ENCODE measurements around the gene RICTOR. TPM values are rescaled to one million over a fixed set of nuclear protein-coding genes. Genes with fewer than 3 reads are reported as not detected.

Gene RICTOR
- total and polyA plus RNA-seq, 9 of the 15 experiments (the other 6 are each of a cell fraction or from before 2014, with no cell fraction given), result 13.9 to 46.6 (median 22.6) TPM

DNA sequence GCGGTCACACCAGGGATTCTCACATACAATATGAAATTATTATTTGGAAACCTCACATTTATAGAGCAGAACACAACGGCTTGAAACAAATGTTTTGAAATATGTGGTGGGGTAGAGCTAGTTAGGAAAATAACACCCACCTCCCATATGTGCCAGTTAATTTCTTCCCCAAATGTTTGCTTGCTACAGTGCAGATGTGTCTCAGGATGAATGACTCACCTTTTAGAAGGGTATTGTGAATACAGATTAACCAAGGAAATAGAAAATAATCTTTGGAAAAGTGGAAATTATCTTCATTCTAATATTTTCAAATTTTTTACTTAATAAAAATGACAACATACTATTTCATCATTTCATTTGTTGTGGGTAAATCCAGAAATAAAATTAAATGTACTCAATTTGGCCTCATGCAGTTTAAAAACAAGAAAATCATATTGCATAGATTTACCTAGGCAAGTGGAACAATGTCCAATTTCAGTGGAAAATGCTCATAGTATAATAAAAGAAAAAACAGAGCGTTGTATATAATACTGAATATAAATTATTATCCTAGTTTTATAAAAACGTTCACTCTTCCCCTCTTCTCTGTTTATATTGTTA is 39.3 kb upstream of the RICTOR start:
- H3K4me1 ChIP-seq (replicated peaks in 1 of 2; ENCODE audit: control insufficient read depth in 2 of 2, insufficient read depth in 2 of 2, low read length in 2 of 2), result peaks cover 10 to 41% of the 10 kb centered on the region in 2 experiments
- WGBS (ENCODE audit: insufficient coverage, low coverage, missing lambda C conversion rate), result 33% methylated on average over 4 of the region's 4 CpGs
- H4K20me1 ChIP-seq (replicated peaks; ENCODE audit: control insufficient read depth, insufficient read depth, low read length), result no peaks in the 10 kb centered on the region
- no peaks in the 10 kb centered on the region for H3K27me3 ChIP-seq (ENCODE audit: control insufficient read depth in 2 of 2, insufficient read depth in 2 of 2, low read length in 2 of 2)
- POLR2A ChIA-PET, result interaction anchor here (0.9 kb wide), 1 partner anchor 33 kb away, joined by 3 read pairs; no protein-coding TSS in a partner anchor
- H3K9me1 ChIP-seq (ENCODE audit: control insufficient read depth, insufficient read depth, low read length), result no peaks in the 10 kb centered on the region
- H3K36me3 ChIP-seq (ENCODE audit: control insufficient read depth, insufficient read depth, low read length), result no peaks in the 10 kb centered on the region
- H3K27ac ChIP-seq (ENCODE audit: extremely low read depth, low read depth, low read length), result peak overlapping the region; percentile 30; the same call in 2 of the 3 replicates
- no peak overlapping the region for H3K4me2 ChIP-seq (ENCODE audit: insufficient read depth, low read length)
- H3K9ac ChIP-seq (ENCODE audit: insufficient read depth in 1 of 2, low read depth in 2 of 2, low read length in 2 of 2), result no peak overlapping the region
- FAIRE-seq (no peak), DNase-seq (ENCODE audit: extremely low read depth in 1 of 4, low spot score in 3 of 4) (peak in 2 of 4 experiments; percentile 35 to 47), ATAC-seq (peak; percentile 19; the same call in 1 of the 3 replicates)
- no TSS peak for BruUV-seq (replicated peaks)
- H3K79me2 ChIP-seq (ENCODE audit: control insufficient read depth, insufficient read depth, low read length), result no peaks in the 10 kb centered on the region
- no peak overlapping the region for H3K4me3 ChIP-seq
- H2AFZ ChIP-seq (ENCODE audit: low read depth, low read length), result peak overlapping the region; percentile 30; the same call in 1 of the 2 replicates
- in situ Hi-C loops (cut with MboI), result no loop called here
- no peaks in the 10 kb centered on the region for H3K9me3 ChIP-seq (replicated peaks; ENCODE audit: control insufficient read depth, insufficient read depth, low read depth, low read length)
- intact Hi-C loops (cut with micrococcal nuclease), result no loop called here
- CTCF ChIA-PET (ENCODE audit: low intra/inter-chr PET ratio), result no interaction called here
- TF ChIP-seq WHSC1 (IDR thresholded peaks at IDR 0.05; ENCODE audit: low read length) (no peak), ZNF445 (CRISPR knock-in tag; IDR thresholded peaks at IDR 0.05; ENCODE audit: low read depth) (no peak), SMARCA4 (IDR thresholded peaks at IDR 0.05) (peak; percentile 50; the same call in 1 of the 2 replicates), ZNF584 (CRISPR knock-in tag; IDR thresholded peaks at IDR 0.05; ENCODE audit: low read depth) (0 out of 2 replicates have a peak, but pooled peaks have one; percentile 26), DPF2 (IDR thresholded peaks at IDR 0.05) (peak; percentile 41; the same call in 1 of the 2 replicates), FOSL1 (tag; conservative IDR thresholded peaks at IDR 0.05) (peak; percentile 61), CEBPG (CRISPR knock-in tag; IDR thresholded peaks at IDR 0.05) (no peak), CEBPG (tag; conservative IDR thresholded peaks at IDR 0.05 in 1 of 2, IDR thresholded peaks at IDR 0.05 in 1 of 2) (peak; percentile 56 to 63; a peak in 3 of 4 replicates), SMARCE1 (IDR thresholded peaks at IDR 0.05) (peak; percentile 62; the same call in 1 of the 2 replicates), CBFA2T3 (IDR thresholded peaks at IDR 0.05) (peak; percentile 44; the same call in 1 of the 2 replicates), ZNF778 (CRISPR knock-in tag; IDR thresholded peaks at IDR 0.05) (no peak), DACH1 (IDR thresholded peaks at IDR 0.05; ENCODE audit: partially characterized antibody) (peak; percentile 6)
- TF ChIP-seq, protein P1, sequence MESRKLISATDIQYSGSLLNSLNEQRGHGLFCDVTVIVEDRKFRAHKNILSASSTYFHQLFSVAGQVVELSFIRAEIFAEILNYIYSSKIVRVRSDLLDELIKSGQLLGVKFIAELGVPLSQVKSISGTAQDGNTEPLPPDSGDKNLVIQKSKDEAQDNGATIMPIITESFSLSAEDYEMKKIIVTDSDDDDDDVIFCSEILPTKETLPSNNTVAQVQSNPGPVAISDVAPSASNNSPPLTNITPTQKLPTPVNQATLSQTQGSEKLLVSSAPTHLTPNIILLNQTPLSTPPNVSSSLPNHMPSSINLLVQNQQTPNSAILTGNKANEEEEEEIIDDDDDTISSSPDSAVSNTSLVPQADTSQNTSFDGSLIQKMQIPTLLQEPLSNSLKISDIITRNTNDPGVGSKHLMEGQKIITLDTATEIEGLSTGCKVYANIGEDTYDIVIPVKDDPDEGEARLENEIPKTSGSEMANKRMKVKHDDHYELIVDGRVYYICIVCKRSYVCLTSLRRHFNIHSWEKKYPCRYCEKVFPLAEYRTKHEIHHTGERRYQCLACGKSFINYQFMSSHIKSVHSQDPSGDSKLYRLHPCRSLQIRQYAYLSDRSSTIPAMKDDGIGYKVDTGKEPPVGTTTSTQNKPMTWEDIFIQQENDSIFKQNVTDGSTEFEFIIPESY (CRISPR knock-in tag; IDR thresholded peaks at IDR 0.05), result peak; percentile 38; the same call in 1 of the 2 replicates
- TF ChIP-seq, protein P2, sequence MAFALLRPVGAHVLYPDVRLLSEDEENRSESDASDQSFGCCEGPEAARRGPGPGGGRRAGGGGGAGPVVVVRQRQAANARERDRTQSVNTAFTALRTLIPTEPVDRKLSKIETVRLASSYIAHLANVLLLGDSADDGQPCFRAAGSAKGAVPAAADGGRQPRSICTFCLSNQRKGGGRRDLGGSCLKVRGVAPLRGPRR (CRISPR knock-in tag; IDR thresholded peaks at IDR 0.05), result no peak
- TF ChIP-seq, protein P3, sequence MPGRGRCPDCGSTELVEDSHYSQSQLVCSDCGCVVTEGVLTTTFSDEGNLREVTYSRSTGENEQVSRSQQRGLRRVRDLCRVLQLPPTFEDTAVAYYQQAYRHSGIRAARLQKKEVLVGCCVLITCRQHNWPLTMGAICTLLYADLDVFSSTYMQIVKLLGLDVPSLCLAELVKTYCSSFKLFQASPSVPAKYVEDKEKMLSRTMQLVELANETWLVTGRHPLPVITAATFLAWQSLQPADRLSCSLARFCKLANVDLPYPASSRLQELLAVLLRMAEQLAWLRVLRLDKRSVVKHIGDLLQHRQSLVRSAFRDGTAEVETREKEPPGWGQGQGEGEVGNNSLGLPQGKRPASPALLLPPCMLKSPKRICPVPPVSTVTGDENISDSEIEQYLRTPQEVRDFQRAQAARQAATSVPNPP (IDR thresholded peaks at IDR 0.05; ENCODE audit: borderline replicate concordance, insufficient read depth, insufficient read length), result no peak
- TF ChIP-seq, protein P4, sequence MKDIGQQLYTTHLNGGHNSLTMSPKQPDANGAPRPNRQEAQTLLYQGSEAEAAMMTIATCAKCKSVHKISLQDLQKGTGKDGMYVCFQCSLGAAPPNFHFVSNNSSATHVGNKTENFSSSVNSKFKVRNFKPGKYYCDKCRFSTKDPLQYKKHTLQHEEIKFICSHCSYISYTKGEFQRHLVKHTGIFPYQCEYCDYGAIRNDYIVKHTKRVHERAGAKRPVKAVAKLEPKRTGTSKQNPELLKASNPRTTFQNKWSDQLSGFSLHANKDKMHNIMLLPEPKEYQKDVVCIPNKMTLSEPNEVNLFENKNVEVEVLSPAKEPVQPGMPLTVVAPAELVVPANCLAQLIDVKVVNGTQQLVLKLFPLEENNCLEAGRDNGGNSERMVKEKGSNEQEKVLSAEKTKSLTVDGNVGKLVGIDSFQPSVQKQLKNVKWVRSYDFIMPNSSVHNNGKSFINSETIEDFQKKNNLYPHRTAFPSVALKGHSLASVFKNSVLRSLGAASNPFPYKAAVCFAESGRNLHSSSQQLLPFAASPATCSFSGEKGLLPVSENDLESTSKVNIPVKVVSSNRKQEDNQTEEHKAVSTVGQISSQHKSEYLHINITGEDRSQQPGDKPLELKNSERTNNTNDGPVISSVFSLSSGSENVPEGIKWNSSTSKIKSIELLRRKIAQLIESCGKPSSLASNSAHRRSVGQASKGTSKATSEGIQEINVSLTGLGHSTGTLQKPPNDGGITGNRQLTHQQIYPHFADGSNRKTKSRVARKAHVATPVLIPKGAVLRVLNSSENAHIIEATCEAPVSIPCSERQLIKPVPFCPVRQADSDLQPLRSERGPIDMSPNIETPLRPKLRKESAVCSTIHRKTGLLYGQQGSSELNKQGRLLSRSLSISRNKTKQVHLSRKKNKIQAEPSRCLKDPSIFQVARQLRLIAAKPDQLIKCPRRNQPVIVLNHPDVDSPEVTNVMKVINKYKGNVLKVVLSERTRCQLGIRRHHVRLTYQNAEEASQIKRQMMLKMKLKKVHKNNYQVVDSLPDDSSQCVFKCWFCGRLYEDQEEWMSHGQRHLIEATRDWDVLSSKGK (CRISPR knock-in tag; IDR thresholded peaks at IDR 0.05), result no peak
